D721Med (cell line): ENCODE results near the gene TMEM123.

Source experiments
- DNase-seq: peaks from one replicate; pipeline ENCODE4 v3.0.0; 2011; ENCODE audit warnings: low spot score; ENCODE audit not compliant: insufficient read length
- FAIRE-seq: peaks from 2 replicates; lab custom pipeline; 2011; peaks lifted over from hg19 to GRCh38; lab: Jason Lieb, UNC
- TF ChIP-seq, protein P1 (sequence below): IDR thresholded peaks from 2 replicates; pipeline ENCODE4 v1.5.1; 2012; ENCODE audit warnings: mild to moderate bottlenecking, control low read depth; ENCODE audit not compliant: insufficient read depth; ENCODE audit errors: missing control alignments

The TMEM123 gene

DNA sequence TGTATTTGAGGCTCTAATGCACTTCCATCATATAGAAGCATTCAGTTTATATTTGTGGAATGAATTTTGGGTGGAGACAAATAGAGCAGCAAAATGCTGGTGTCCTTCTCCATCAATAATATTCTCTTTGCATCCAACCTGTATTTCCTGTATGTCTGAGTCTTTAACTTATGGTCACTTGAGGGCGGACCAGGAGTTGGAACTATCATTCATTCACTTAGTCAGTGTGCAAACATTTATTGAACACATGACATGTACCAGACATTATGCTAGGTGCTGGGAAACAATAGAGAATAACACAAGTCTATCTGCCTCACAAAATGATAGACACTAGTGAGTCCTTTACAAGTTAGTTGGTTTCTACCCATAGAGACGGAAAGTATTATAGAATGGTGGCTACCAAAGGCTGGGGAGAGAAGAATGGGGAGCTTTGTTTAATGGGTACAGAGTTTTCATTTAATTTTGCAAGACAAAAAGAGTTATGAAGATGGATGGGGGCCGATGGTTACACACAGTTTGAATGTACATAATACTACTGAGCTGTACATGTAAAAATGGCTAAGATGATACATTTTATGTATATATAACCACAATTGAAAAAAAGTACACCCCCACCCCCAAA is 4.6 kb upstream of the TMEM123 start:
- TF ChIP-seq, protein P1, sequence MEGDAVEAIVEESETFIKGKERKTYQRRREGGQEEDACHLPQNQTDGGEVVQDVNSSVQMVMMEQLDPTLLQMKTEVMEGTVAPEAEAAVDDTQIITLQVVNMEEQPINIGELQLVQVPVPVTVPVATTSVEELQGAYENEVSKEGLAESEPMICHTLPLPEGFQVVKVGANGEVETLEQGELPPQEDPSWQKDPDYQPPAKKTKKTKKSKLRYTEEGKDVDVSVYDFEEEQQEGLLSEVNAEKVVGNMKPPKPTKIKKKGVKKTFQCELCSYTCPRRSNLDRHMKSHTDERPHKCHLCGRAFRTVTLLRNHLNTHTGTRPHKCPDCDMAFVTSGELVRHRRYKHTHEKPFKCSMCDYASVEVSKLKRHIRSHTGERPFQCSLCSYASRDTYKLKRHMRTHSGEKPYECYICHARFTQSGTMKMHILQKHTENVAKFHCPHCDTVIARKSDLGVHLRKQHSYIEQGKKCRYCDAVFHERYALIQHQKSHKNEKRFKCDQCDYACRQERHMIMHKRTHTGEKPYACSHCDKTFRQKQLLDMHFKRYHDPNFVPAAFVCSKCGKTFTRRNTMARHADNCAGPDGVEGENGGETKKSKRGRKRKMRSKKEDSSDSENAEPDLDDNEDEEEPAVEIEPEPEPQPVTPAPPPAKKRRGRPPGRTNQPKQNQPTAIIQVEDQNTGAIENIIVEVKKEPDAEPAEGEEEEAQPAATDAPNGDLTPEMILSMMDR, result no peak
- no peak for DNase-seq
- FAIRE-seq, result no peak

DNA sequence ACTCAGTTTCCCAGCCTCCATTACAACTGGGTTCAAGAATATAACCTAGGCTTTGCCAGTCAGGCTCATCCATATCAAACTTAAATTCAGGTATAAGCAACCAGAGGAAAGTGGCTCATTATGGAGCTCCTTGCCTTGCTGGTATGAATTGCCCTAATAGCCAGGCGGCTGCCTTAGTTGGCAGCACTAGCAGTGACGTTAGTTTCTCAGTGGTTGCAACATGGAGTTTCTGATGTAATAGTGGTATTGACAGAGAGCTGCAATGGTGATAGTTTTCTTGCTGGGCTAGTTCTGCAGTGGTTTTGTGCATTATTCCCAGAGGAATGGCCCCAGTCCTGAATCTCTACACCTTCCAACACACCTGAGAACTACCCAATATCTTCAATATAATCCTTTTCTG is 3.8 kb upstream of the TMEM123 start:
- DNase-seq (no peak), FAIRE-seq (no peak)
- TF ChIP-seq, protein P1, result no peak

DNA sequence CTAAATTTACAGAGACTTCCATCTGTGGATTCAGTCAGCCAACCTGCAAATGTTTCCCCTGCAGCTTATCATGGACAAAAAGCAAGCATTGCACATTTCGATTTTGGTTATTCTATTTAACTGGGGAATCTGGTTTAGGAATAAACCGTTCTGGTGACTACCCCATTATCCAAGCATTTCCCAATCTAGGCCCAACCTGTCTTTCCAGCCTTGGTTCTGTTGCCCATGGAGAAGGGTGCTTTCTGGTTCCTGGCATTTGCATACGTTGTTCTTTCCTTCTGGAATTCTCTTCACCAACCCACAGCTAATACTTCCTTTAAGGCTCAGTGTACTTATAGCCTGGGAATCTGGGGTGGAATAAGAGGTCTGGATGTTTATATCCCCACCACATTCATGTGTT is 1.4 kb upstream of the TMEM123 start:
- TF ChIP-seq, protein P1, result no peak
- DNase-seq (no peak), FAIRE-seq (no peak)

DNA sequence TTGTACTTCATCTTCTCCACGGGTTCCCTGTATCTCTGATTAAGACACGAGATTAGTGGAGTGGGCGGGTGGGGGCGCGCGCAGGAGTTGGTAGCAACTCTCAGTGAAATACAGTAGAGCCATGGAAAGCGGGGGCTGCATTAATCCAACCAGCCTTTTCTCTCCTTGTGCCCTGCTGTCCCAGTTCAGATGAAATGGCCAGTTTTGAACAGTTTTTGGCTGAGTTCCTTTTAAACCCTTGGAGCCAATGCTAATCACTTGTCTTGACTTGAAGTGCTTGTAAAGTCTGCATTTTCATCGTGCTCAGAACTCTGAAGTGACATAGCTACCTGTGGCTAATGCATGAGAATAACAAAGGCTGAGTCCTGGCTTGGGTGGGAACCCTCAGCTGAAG is 734 bp upstream of the TMEM123 start:
- TF ChIP-seq, protein P1, result no peak
- FAIRE-seq, result no peak
- no peak for DNase-seq

DNA sequence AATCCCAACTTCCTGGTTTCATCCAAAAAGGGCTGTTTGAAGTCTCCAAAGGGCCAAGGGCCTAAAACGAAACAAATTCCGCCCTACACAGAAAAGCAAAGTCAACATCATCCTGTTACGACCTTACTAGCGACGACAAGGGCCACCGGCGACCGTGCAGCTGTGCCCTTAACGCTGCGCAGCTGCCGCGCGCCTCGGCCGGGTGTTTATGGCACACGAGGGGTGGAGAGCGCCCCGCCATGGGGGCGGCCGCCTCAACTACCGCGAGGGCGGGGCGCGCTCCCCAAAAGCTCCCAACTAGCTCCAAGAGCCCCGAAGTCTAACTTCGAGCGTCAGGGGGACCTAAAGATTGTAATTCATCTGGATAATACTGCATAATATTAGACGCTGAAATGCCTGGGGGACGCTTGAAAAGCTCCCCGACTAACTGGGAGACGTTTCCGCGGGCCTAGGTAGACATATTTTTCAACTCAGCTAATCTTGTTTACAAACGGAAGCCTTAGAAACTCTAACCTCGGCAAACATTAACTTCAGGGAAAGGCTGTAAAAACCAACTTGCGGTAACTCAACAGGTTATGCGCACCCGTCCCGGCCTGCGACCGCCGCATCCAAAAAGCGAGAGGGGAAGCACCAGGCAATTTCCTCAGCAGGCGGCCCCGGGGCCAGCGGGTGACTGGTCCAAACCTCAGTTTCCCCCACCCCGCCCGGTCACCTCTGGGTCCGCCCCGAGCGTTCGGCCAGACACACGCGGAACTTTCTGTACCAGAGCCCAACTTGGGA is 694 bp downstream of the TMEM123 start:
- TF ChIP-seq, protein P1, result peak; percentile 13
- no peak for FAIRE-seq
- no peak for DNase-seq

DNA sequence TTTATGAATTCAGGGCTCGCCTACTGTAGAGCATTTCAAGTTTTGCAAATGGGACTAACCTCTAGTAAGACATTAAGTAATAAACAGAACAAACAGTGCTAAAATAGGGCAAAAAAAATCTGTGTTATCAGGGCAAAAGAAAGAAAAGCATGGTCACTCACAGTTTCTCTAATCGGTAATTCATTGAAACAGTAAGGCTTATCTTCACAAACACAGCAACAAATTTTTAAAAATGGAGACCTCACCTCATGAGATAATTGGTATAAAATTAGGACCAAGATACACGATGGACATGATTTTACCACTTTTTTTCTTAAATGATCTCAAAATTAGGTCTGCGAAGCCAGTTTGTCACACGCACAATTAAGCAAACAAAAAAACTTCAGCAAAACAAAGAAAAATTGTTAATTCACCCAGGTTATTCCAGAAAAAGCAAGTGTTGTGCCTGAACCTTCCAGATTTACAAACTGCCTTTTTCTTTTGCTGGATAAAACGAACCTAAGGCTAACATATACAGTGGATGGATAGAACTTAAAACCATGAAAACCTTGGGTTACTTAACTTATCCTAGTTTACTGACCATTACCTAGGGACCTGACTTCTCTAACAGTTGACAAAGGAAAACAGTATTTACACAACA is 1.4 kb downstream of the TMEM123 start:
- no peak for DNase-seq
- TF ChIP-seq, protein P1, result no peak
- FAIRE-seq, result no peak
